Parathyroid adenoma (tissue), 2 donors: Measurements from ENCODE around the gene PLEK.

Experiments used
- H2AFZ ChIP-seq: fragments of 300-600 bp; sonication (generic); one replicate; pipeline ENCODE4 v1.7.0; 2017; ENCODE audit warnings: antibody characterized with exemption, mild to moderate bottlenecking
- H3K27ac ChIP-seq: fragments of 300-600 bp; sonication (generic); one replicate; pipeline ENCODE4 v1.7.0; 2017
- H3K27me3 ChIP-seq: fragments of 300-600 bp; sonication (generic); one replicate; pipeline ENCODE4 v1.7.0; 2017; ENCODE audit warnings: low read length; ENCODE audit not compliant: control insufficient read depth, insufficient read depth
- H3K36me3 ChIP-seq: fragments of 300-600 bp; sonication (generic); one replicate; pipeline ENCODE4 v1.7.0; 2017; ENCODE audit warnings: low read length; ENCODE audit not compliant: control insufficient read depth, insufficient read depth
- H3K4me1 ChIP-seq: fragments of 300-600 bp; sonication (generic); one replicate; pipeline ENCODE4 v1.7.0; 2017; ENCODE audit warnings: control low read depth
- H3K4me2 ChIP-seq: fragments of 300-600 bp; sonication (generic); one replicate; pipeline ENCODE4 v1.7.0; 2017; ENCODE audit warnings: low read length
- H3K4me3 ChIP-seq: fragments of 300-600 bp; sonication (generic); one replicate; pipeline ENCODE4 v1.7.0; 2017; ENCODE audit warnings: low read depth, low read length
- H3K79me2 ChIP-seq: fragments of 300-600 bp; sonication (generic); one replicate; pipeline ENCODE4 v1.7.0; 2017; ENCODE audit warnings: control low read depth
- H3K9ac ChIP-seq: fragments of 300-600 bp; sonication (generic); one replicate; pipeline ENCODE4 v1.7.0; 2017; ENCODE audit warnings: mild to moderate bottlenecking
- H3K9me3 ChIP-seq: fragments of 300-600 bp; sonication (generic); one replicate; pipeline ENCODE4 v1.7.0; 2017; ENCODE audit warnings: low read length; ENCODE audit not compliant: control insufficient read depth
- CTCF ChIP-seq: fragments of 300-600 bp; sonication (generic); IDR thresholded peaks from one replicate; pipeline ENCODE4 v1.7.0; 2017; ENCODE audit warnings: antibody characterized with exemption, mild to moderate bottlenecking
- donor health status: primary hyperparathyroidism.

The PLEK gene

GRCh38 chr2:68379184-68379708 lies 14.2 kb downstream of the PLEK start:
- no peaks in the 10 kb centered on the region for H3K79me2 ChIP-seq
- no peaks in the 10 kb centered on the region for H3K36me3 ChIP-seq
- H3K27me3 ChIP-seq: no peaks in the 10 kb centered on the region
- no peak overlapping the region for H3K27ac ChIP-seq
- no peak overlapping the region for H3K4me2 ChIP-seq
- H3K9ac ChIP-seq: no peak overlapping the region
- no peaks in the 10 kb centered on the region for H3K9me3 ChIP-seq
- H2AFZ ChIP-seq: no peak overlapping the region
- no peak for TF ChIP-seq CTCF
- H3K4me1 ChIP-seq: no peaks in the 10 kb centered on the region
- H3K4me3 ChIP-seq: no peak overlapping the region

- H3K27ac ChIP-seq: no peak overlapping the region
Observed at GRCh38 chr2:68383778-68384177, 18.7 kb downstream of the PLEK start.

GRCh38 chr2:68384485-68385107 lies 19.5 kb downstream of the PLEK start:
- Histone ChIP-seq H2AFZ (no peak overlapping the region), H3K27ac (no peak overlapping the region), H3K4me3 (no peak overlapping the region), H3K4me1 (no peaks in the 10 kb centered on the region), H3K79me2 (no peaks in the 10 kb centered on the region), H3K9ac (no peak overlapping the region), H3K36me3 (no peaks in the 10 kb centered on the region), H3K4me2 (no peak overlapping the region), H3K9me3 (no peaks in the 10 kb centered on the region), H3K27me3 (no peaks in the 10 kb centered on the region)
- no peak for TF ChIP-seq CTCF

More at GRCh38 chr2:68383778-68384177, 18.7 kb downstream of the PLEK start:
- Histone ChIP-seq H3K4me2 (no peak overlapping the region), H3K4me3 (no peak overlapping the region), H3K9me3 (no peaks in the 10 kb centered on the region), H3K79me2 (no peaks in the 10 kb centered on the region), H3K36me3 (no peaks in the 10 kb centered on the region), H3K27me3 (no peaks in the 10 kb centered on the region), H2AFZ (no peak overlapping the region), H3K9ac (no peak overlapping the region), H3K4me1 (no peaks in the 10 kb centered on the region)
- no peak for TF ChIP-seq CTCF

GRCh38 chr2:68385220-68385906 lies 20.3 kb downstream of the PLEK start:
- Histone ChIP-seq H3K79me2 (no peaks in the 10 kb centered on the region), H3K36me3 (no peaks in the 10 kb centered on the region), H3K9ac (no peak overlapping the region), H3K27me3 (no peaks in the 10 kb centered on the region), H3K4me3 (no peak overlapping the region), H3K4me2 (no peak overlapping the region), H3K4me1 (no peaks in the 10 kb centered on the region), H2AFZ (no peak overlapping the region), H3K9me3 (no peaks in the 10 kb centered on the region), H3K27ac (no peak overlapping the region)
- no peak for TF ChIP-seq CTCF
